Measurements from ENCODE around the gene EHMT1.

Gene EHMT1

GRCh38 chr9:137787786-137788505, 169.1 kb downstream of the EHMT1 start:
- no peak for DNase-seq (ENCODE audit: low spot score)

DNA sequence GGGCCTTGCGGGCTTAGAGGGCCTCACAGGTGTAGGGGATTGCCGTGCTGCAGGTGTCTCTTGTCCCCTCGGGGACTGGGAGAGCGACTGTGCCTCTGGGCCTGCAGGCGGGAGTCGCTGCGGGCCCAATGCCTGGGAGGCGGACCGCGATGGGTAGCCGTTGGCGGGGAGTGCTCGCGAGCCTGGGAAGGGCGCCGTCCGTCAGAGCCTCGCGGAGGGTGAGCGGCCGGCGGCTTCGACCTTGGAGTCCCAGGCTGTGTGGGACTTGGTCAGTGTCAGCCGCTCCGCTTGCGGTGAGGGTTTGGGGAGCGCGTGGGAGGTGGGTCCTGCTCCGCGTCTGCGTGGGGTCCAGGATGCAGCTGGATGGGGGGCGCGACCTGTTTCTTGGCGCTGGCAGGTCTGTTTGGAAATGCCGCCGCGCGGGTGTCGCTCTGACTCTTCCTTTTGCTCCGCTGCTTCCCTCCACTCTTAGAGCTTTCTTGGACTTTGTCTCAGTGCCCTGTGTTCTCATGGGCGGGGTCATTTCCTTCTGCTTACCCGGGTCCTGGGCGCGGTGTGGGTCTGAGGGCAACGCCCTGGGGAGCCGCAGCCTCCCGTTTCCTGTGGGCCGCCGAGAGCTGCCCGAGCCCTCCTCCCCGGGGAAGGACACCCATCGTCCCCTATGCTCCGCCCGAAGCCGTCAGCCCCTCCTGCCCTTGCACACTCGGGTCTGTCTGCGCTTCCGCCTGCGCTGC, 169.9 kb downstream of the EHMT1 start:
- no peak for DNase-seq (ENCODE audit: low spot score)

DNA sequence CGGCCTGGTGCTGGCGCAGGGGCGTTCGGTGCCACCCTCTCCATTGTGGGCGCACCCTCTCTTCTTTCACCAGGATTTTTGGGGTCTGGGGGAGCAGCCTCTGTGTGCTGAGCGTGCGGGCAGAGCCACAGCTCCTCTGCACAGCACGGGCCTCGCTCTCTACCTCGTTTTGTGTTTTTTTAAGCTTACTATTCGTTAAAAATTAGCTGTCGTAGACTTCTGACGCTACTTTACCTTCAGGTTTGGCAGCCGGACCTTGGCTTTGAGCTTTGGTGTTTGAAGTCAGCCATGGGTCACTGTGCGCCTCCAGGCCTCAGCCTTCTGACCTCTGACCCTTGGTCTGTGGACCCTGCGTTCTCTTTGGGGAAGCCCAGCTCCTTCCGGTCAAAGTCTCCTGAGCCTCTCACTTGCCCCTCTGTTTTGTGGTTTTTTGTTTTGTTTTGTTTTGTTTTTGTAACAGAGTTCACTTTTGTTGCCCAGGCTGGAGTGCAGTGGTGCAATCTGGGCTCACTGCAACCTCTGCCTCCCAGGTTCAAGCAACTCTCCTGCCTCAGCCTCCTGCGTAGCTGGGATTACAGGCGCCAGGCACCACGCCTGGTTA, 170.6 kb downstream of the EHMT1 start:
- DNase-seq (ENCODE audit: low spot score), result no peak

DNA sequence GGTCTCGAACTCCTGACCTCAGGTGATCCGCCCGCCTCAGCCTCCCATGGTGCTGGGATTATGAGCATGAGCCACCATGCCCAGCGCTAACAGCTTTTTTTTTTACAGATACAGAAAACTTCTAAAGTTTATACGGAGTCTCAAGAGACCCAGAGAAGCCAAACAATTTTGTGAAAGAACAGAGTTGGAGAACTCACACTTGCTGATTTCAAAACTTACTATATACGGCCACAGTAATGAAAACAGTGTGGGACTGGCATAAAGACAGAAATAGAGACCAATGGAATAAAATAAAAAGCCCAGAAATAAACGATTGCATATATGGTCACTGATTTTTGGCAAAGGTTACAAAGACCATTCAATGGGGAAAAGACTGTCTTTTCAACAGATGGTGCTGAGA, 173.1 kb downstream of the EHMT1 start:
- DNase-seq (ENCODE audit: low spot score), result no peak

DNA sequence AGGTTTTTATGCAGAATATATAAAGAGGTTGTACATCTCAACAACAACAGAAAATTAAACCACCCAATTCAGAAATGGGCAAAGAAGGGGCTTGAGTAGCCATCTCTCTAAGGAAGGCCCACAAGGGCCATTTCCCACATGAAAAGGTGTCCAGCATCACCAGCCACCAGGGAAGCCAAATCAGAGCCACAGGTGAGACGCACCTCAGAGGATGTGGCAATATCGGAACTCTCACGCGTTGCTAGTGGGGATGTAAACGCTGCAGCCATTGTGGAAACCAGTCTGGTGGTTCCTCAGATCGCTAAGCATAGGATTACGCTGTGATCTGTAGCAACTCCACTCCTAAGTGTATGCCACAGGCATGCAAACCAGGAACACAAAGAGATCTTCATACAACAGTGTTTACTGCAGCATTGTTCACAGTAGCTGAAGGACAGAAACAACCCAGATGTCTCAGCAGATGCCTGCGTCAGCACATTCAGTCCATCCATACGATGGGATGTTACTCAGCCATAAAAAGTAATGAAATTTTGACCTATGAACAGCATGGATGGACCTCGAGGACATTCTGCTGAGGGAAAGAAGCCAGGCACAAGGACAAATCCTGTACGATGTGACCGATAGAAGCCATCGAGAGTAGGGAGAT, 174.5 kb downstream of the EHMT1 start:
- DNase-seq (ENCODE audit: low spot score), result no peak

DNA sequence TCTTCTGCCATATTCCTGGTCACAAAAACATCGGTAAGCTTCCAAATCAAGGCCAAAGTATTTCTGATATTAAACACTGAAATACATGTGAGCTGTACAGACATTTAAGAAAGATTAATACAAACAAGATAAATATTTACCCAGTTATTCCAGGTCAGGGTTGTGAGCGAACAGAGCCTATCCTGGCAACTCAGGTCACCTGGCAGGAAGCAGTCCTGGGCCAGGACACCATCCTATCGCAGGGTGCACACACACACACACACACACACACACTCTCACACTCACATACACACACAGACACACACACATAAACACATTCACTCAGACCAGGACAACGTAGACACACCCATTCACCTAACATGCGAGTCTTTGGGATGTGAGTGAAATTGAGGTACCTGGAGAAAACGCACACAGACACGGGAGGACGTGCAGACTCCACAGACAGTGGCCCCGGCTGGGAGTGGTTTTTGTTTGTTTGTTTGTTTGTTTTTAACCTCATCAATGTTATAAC, 176.4 kb downstream of the EHMT1 start:
- no peak for DNase-seq (ENCODE audit: low spot score)

- no peak for DNase-seq (ENCODE audit: low spot score)
These were observed 178.7 kb downstream of the EHMT1 start for GRCh38 chr9:137797206-137798120.

DNA sequence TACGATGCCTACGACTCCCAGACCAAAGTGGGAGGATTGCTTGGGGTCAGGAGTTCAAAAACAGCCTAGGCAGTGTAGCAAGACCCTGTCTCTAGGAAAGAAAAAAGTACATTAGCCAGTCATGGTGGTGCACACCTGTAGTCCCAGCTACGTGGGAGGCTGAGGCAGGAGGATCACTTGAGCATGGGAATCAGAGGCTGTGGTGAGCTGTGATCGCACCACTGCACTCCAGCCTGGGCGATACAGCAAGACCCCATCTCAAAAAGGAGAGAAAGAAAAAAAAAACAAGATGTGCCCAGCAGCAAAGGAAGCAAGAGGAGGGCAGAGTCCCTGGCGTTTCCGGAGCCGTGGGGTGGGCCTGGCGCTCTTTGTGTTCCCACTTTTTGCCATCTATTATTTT, 179.3 kb downstream of the EHMT1 start:
- no peak for DNase-seq (ENCODE audit: low spot score)

DNA sequence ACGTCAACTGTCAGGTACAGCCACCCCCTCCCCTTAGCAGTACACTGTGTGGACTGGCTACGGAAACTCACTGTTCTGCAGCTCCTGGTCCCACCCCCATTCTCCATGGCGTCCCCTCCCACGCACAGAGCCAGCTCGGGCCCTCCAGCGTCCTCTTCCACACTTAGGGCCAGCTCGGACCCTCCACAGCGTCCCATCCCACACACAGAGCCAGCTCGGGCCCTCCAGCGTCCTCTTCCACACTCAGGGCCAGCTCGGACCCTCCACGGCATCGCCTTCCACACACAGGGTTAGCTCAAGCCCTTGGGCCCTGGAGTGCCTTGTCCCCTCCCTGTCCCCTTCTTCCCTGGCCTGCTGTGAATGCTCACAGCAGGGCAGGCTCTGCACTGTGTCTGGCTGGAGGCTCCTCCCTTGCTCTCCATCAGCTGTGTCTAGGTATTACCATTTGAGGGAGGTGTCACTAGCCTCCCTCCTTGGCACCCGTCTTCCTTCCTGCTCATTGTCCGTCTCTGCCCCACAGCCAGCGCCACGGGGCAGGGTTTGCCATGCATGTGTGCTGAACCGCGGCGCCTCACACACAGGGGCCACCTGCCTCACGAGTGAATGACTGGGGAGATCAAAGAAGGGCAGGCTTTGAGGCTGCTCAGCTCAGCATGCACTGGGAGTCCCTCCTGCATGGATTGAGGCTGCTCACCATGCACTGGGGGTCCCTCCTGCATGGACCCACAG, 180.3 kb downstream of the EHMT1 start:
- no peak for DNase-seq (ENCODE audit: low spot score)

DNA sequence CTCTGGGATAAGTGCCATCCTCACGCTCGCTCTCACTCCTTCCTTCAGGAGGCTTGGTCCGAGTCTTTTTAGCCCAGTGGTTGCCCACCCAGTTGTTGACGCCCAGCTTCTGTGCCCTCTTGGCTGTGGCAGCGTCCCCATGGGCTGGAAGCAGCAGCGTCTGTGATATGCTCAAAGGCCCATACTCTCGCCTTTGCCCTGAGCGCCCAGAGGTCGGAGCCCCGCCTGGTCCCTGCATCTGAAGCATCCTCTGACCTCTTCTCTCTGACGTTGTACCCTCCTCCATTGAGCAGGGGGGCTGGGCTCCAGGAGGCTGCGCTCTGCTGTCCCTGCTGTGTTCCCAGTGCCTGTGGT, 180.8 kb downstream of the EHMT1 start:
- DNase-seq (ENCODE audit: low spot score), result no peak

DNA sequence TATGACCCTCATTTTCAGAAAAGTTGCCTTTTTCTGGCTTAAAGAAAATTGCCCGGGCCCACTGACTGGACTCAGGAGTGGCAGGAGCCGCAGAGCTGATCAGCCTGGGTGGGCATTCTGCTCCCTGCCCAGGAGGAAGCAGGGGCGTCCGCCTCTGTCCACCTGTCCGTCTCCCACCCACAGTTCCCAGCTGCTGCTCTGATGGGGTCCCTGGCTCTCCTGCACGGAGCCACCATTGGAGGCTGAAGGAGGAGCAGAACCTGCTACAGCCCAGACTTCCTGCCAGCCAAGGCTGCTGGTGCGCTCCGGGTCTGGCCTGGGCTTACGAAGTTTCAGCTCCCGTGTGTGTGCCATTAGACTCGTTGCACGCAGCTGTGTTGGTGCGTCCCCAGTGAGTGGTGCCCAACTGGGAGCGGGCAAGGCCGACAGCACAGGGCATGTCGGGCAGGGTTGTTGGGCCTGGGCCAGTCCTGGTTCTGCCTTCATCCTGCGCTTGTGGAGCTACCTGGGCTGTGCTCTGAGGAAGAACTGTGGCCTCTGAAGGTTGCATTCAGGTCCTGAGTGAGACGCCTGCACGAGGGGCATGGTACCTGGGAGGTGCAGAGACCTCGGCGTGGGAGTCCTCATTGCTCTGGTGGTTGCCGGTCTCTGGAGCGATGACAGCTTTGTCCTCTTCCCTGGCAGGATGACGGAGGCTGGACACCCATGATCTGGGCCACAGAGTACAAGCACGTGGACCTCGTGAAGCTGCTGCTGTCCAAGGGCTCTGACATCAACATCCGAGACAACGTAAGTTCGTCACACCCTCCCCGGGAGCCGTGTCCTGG, 181.6 kb downstream of the EHMT1 start:
- DNase-seq (ENCODE audit: low spot score), result no peak

DNA sequence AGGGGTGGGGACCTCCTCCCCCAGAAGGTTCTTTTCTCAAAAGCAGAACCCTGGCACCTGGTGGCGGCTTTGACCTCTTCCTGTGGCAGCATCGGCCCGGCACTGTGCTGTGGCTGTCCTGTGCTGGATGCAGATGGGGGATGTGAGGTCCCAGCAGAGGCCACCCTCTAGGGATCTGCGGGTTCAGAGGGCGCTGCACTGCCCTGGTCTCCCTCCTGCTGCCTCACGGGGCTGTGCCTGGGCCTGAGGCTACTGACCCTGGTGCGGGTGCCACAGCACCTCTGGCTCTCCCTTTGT, 182.2 kb downstream of the EHMT1 start:
- DNase-seq (ENCODE audit: low spot score), result no peak

GRCh38 chr9:137802021-137802420, 183.2 kb downstream of the EHMT1 start:
- DNase-seq (ENCODE audit: low spot score), result no peak

DNA sequence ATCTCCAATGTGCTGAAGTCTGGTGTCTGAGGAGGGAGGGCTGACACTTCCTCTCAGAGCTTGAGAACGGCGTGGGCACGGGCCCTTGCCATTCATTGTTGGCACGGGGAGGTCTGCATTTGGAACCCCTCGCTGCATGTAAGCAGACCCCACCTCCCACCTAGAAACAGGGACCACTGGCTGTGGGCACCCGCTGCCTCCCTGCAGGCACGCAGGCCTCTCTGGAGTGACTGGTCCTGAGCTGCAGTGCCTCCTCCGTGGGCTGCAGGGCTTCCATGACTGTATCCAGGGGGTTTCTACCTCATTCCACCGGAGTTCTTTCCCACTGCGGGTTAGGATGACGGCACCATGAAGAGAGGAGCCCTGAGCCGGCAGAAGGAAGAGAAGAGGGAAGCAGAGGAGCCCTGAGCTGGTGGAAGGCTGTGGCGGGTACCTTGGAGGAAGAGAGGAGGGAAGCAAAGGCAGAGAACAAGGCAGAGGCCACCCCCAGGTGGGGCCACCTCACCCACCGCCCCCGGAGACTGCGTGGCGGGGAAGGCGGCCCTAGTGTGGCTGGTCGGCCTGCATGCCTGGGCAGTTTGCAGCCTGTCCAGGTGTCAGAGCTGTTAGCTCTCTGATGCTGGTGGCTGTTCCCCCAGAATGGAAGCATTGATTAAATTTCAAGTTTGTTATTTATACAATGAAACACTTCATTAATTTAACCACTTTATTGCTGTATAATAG, 183.9 kb downstream of the EHMT1 start:
- DNase-seq (ENCODE audit: low spot score), result no peak

DNA sequence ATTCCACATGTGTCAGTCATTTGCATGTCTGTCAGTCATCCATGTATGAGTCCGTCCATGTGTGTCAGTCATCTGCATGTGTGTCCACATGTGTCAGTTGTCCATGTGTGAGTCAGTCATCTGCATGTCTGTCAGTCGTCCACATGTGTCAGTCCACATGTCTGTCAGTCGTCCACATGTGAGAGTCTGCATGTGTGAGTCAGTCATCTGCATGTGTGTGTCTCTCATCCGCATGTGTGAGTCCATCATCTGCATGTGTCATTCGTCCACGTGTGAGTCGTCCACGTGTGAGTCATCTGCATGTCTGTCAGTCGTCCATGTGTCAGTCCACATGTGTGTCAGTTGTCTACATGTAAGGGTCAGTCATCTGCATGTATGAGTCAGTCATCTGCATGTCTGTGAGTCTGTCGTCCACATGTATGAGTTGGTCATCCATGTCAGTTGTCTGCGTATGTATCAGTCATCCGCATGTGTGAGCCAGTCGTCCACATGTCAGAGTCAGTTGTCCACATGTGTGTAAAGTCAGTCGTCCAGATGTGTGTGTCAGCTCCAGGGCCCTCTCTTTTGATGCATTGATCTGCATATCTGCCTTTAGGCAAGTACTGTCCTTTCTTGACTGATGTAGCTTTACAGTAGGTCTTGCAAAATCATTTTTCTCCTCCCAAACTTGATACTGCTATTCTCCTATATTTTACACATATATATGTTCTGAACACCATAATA, 186.3 kb downstream of the EHMT1 start:
- no peak for DNase-seq (ENCODE audit: low spot score)

DNA sequence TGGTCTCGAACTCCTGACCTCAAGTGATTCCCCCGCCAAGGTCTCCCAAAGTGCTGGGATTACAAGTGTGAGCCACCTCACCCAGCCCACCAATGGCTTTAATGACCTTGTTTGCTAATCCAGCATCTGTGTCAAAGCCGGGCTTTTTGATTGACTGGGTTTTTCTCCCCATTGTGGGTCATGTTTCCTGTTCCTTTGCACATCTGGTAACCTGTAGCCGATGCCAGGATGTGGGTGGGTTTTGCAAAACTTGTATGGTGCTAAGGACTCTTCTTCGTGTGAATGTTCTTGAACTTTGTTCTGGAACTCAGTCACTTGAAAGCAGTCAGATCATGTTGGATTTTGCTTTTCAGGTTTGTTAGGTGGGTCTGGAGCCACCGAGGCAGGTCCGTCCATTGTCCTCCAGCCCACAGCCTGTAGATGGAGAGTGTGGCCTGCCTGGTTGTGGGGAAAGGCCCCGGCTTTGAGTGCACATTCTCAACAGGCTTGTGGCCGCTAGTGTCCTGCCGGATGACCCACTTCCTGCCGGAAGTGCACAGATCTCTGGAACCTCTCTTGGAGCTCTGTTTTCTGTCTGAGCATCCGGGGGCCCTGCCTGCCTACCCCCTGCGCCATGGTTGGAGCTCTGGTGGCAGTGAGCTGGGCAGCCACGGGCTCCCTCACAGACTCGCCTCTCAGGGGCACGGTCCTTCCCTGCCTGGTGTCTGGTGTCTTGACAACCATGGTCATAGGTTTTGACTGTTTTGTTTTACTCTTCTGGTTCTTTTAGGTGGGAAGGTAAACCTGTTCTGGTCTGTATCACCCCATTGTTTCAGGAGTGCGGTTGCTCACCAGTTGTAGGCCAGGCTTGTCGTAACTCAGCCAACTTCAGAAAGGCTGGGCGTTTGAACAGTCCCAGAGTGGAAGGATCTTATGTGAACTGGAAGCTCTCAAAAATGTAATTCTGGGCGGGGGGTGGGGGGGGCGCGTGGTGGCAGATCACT, 189.2 kb downstream of the EHMT1 start:
- DNase-seq (ENCODE audit: low spot score), result no peak

- DNase-seq (ENCODE audit: low spot score), result no peak
These were observed 190.3 kb downstream of the EHMT1 start for GRCh38 chr9:137809040-137809576.
